Measurements from ENCODE around the gene AQP12A. TPM values are rescaled to one million over a fixed set of nuclear protein-coding genes. Genes with fewer than 3 reads are reported as not detected.
A peak's percentile ranks its signal among the peaks of the same experiment; 100 is the strongest.

The AQP12A gene
- total and polyA plus RNA-seq, 2 donors (not counting 1 experiment from before 2014, with no cell fraction given) = not detected

DNA sequence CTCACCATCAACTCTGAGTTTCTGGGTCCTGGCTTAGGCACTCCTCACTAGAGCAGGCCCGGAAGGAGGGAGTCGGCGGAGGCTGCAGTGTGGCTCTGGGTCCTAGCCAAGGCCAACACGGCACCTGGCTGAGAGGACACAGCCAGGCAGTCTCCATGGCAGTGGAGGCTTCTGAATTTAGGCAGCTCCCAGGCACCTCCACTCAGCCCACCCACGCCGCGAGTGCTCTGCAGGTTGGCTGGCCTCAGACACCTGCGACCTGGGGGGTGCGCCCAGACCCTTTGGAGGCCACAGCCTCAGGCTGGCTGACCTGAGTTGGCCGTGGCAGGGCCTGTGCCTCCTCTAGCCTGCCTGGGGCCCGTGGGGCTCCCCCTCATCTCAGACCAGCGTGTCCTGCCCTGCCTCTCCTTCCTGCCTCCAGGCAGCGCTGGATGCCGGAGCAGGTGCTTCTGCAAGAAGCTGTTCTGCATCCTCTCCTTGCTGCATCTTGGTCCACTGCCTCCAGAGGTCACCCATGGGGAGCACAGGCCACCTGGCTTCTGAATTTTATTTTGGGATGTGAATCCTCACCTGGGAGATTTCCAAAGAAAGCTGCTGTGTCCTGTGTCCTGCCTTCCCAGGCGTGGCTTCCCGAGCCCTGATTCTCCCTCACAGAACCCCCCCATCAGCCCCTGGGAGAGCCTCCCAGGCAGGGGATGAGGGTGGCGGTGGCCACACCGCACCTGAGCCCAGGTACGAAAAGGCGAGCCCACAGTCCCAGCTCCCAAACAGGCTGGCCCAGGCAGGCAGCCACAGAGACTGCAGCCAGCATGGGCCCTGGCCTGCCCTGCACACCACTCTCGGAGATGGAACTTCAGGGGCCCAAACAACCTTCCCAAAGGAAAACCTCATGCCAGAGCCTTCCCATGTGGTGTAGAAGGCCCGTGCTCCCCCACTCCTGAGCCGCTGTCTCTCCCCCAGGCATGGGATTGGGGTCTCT is 23.4 kb downstream of the AQP12A start:
- H3K36me3 ChIP-seq (replicated peaks in 1 of 2; ENCODE audit: control extremely low read depth in 1 of 2, control insufficient read depth in 1 of 2, extremely low read depth in 1 of 2, insufficient read depth in 2 of 2, low read length in 1 of 2) = no peaks in the 10 kb centered on the region
- intact Hi-C loops (cut with micrococcal nuclease) = no loop called here
- H3K27ac Mint-ChIP-seq = no peak overlapping the region
- peaks cover 3% of the 10 kb centered on the region for H3K27me3 Mint-ChIP-seq
- H2AFZ ChIP-seq (ENCODE audit: insufficient read depth, low read depth, low read length, poor library complexity, severe bottlenecking) = no peak overlapping the region
- CTCF ChIA-PET = no interaction called here
- H3K79me2 ChIP-seq (ENCODE audit: control insufficient read depth, insufficient read depth, low read length) = no peaks in the 10 kb centered on the region
- H3K27ac ChIP-seq (ENCODE audit: low read length in 2 of 2) = no peak overlapping the region
- no peaks in the 10 kb centered on the region for H4K20me1 ChIP-seq (ENCODE audit: control insufficient read depth, insufficient read depth, low read length, poor library complexity, severe bottlenecking)
- TF ChIP-seq, protein P1, sequence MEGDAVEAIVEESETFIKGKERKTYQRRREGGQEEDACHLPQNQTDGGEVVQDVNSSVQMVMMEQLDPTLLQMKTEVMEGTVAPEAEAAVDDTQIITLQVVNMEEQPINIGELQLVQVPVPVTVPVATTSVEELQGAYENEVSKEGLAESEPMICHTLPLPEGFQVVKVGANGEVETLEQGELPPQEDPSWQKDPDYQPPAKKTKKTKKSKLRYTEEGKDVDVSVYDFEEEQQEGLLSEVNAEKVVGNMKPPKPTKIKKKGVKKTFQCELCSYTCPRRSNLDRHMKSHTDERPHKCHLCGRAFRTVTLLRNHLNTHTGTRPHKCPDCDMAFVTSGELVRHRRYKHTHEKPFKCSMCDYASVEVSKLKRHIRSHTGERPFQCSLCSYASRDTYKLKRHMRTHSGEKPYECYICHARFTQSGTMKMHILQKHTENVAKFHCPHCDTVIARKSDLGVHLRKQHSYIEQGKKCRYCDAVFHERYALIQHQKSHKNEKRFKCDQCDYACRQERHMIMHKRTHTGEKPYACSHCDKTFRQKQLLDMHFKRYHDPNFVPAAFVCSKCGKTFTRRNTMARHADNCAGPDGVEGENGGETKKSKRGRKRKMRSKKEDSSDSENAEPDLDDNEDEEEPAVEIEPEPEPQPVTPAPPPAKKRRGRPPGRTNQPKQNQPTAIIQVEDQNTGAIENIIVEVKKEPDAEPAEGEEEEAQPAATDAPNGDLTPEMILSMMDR (IDR thresholded peaks at IDR 0.05) = no peak
- no peak for TF ChIP-seq EZH2 (IDR thresholded peaks at IDR 0.05; ENCODE audit: borderline replicate concordance, insufficient read depth, low read depth, low read length, poor library complexity, severe bottlenecking)
- no peak overlapping the region for H3K4me2 ChIP-seq (replicated peaks; ENCODE audit: low read depth, low read length, poor library complexity, severe bottlenecking)
- H3K27me3 ChIP-seq (replicated peaks in 1 of 4; ENCODE audit: control extremely low read depth in 1 of 4, control insufficient read depth in 3 of 4, insufficient read depth in 4 of 4, low read length in 3 of 4) = no peaks in the 10 kb centered on the region
- POLR2A ChIA-PET = no interaction called here
- peaks cover 0 to 4% (median 0%) of the 10 kb centered on the region in 3 donors for H3K9me3 ChIP-seq (ENCODE audit: control extremely low read depth in 1 of 3, control insufficient read depth in 2 of 3, insufficient read depth in 1 of 3, low read length in 2 of 3)
- DNase-seq (no peak), ATAC-seq (ENCODE audit: low read depth) (no peak)
- H3K4me1 Mint-ChIP-seq = no peaks in the 10 kb centered on the region
- no peaks in the 10 kb centered on the region for H3K4me1 ChIP-seq (ENCODE audit: control insufficient read depth in 2 of 2, insufficient read depth in 2 of 2, low read length in 2 of 2)
- H3K4me3 Mint-ChIP-seq = no peak overlapping the region
- H3K4me3 ChIP-seq (ENCODE audit: control extremely low read depth in 1 of 5, extremely low read depth in 1 of 5, insufficient read depth in 1 of 5, low read depth in 2 of 5, low read length in 4 of 5) = no peak overlapping the region
- H3K9me3 Mint-ChIP-seq (ENCODE audit: insufficient read depth) = no peaks in the 10 kb centered on the region
- WGBS (ENCODE audit: insufficient coverage) = 87% methylated on average over 23 of the region's 23 CpGs
- no peak overlapping the region for H3K9ac ChIP-seq (ENCODE audit: low read length)

GRCh38 chr2:240716130-240716798 is 24.6 kb downstream of the AQP12A start:
- Histone ChIP-seq H2AFZ (ENCODE audit: insufficient read depth, low read depth, low read length, poor library complexity, severe bottlenecking) (no peak overlapping the region), H3K9ac (ENCODE audit: low read length) (no peak overlapping the region), H3K4me3 (ENCODE audit: control extremely low read depth in 1 of 5, extremely low read depth in 1 of 5, insufficient read depth in 1 of 5, low read depth in 2 of 5, low read length in 4 of 5) (no peak overlapping the region), H4K20me1 (ENCODE audit: control insufficient read depth, insufficient read depth, low read length, poor library complexity, severe bottlenecking) (no peaks in the 10 kb centered on the region), H3K27ac (ENCODE audit: low read length in 2 of 2) (no peak overlapping the region), H3K27me3 (replicated peaks in 1 of 4; ENCODE audit: control extremely low read depth in 1 of 4, control insufficient read depth in 3 of 4, insufficient read depth in 4 of 4, low read length in 3 of 4) (no peaks in the 10 kb centered on the region), H3K4me1 (ENCODE audit: control insufficient read depth in 2 of 2, insufficient read depth in 2 of 2, low read length in 2 of 2) (no peaks in the 10 kb centered on the region), H3K9me3 (ENCODE audit: control extremely low read depth in 1 of 3, control insufficient read depth in 2 of 3, insufficient read depth in 1 of 3, low read length in 2 of 3) (peaks cover 0 to 4% (median 0%) of the 10 kb centered on the region in 3 donors), H3K4me2 (replicated peaks; ENCODE audit: low read depth, low read length, poor library complexity, severe bottlenecking) (no peak overlapping the region), H3K79me2 (ENCODE audit: control insufficient read depth, insufficient read depth, low read length) (no peaks in the 10 kb centered on the region), H3K36me3 (replicated peaks in 1 of 2; ENCODE audit: control extremely low read depth in 1 of 2, control insufficient read depth in 1 of 2, extremely low read depth in 1 of 2, insufficient read depth in 2 of 2, low read length in 1 of 2) (no peaks in the 10 kb centered on the region)
- DNase-seq = no peak
- no peaks in the 10 kb centered on the region for H3K9me3 Mint-ChIP-seq (ENCODE audit: insufficient read depth)
- ATAC-seq (ENCODE audit: low read depth) = no peak
- peak overlapping the region; percentile 26 for H3K27ac Mint-ChIP-seq
- intact Hi-C loops (cut with micrococcal nuclease) = no loop called here
- ChIA-PET CTCF (no interaction called here), POLR2A (no interaction called here)
- no peaks in the 10 kb centered on the region for H3K4me1 Mint-ChIP-seq
- H3K27me3 Mint-ChIP-seq = no peaks in the 10 kb centered on the region
- WGBS (ENCODE audit: insufficient coverage) = 94% methylated on average over 22 of the region's 23 CpGs
- TF ChIP-seq, protein P1 (IDR thresholded peaks at IDR 0.05) = no peak
- no peak for TF ChIP-seq EZH2 (IDR thresholded peaks at IDR 0.05; ENCODE audit: borderline replicate concordance, insufficient read depth, low read depth, low read length, poor library complexity, severe bottlenecking)
- H3K4me3 Mint-ChIP-seq = no peak overlapping the region
